ENCODE measurements around the gene DONSON. TPM values are rescaled to one million over a fixed set of nuclear protein-coding genes. Genes with fewer than 3 reads are reported as not detected.

Gene DONSON
- total and polyA plus RNA-seq, 9 of the 15 experiments (the other 6 are each of a cell fraction or from before 2014, with no cell fraction given) = 26.7 to 124 (median 62.6) TPM

DNA sequence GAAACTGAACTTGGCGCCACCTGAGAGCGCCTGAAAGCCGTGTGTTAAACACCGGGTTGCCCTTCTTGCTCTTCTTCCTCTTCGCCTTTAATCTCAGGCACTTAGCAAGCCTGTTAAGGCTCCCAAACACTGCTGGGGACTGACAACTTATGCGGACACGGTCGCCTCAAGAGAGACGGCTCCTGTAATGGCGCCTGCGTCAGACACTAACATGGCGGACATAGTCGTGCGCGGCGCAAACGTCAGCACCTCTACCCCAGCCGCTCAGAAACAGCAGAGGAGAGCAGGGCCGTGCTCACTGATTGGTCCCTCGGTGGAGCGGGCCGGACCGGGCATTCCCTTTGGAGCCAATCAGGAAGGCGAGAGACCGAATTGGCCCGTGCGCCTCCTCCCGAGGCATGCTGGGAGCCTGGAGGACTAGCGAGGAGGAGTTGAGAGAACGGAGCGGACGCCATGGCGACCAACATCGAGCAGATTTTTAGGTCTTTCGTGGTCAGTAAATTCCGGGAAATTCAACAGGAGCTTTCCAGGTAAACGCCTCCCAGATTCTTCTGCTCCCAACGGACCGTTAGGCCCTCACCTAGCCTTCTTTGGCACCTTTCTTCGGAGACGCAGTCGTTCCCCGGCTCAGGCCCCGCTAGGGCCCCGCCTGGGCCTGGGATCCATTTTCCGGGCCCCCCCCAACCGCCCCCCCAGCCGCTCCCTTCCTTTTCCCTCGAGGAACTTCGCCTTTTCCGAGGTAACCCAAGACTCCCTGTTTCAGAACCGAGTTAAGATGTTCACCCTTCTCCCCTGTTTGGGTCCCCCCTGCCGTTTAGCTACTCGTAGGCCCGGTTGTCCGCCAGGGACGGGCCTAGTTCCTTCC, 45.6 kb downstream of the DONSON start, which contains the start of gene SON (continued):
- TF ChIP-seq, protein P1, sequence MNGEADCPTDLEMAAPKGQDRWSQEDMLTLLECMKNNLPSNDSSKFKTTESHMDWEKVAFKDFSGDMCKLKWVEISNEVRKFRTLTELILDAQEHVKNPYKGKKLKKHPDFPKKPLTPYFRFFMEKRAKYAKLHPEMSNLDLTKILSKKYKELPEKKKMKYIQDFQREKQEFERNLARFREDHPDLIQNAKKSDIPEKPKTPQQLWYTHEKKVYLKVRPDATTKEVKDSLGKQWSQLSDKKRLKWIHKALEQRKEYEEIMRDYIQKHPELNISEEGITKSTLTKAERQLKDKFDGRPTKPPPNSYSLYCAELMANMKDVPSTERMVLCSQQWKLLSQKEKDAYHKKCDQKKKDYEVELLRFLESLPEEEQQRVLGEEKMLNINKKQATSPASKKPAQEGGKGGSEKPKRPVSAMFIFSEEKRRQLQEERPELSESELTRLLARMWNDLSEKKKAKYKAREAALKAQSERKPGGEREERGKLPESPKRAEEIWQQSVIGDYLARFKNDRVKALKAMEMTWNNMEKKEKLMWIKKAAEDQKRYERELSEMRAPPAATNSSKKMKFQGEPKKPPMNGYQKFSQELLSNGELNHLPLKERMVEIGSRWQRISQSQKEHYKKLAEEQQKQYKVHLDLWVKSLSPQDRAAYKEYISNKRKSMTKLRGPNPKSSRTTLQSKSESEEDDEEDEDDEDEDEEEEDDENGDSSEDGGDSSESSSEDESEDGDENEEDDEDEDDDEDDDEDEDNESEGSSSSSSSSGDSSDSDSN (IDR thresholded peaks at IDR 0.05; ENCODE audit: borderline replicate concordance in 1 of 2, low read depth in 2 of 2, low read length in 2 of 2) = peak in 1 of 2 experiments; percentile 71; a peak in 2 of 4 replicates
- no peak for TF ChIP-seq MCM2 (IDR thresholded peaks at IDR 0.05; ENCODE audit: low read depth)
- no peak for TF ChIP-seq ZNF644 (tag; IDR thresholded peaks at IDR 0.05; ENCODE audit: low read depth)
- TF ChIP-seq POU5F1 (IDR thresholded peaks at IDR 0.05; ENCODE audit: borderline replicate concordance, low read depth, low read length, partially characterized antibody) = no peak
- TF ChIP-seq KLF13 (tag; IDR thresholded peaks at IDR 0.05; ENCODE audit: borderline replicate concordance, low read depth) = 0 out of 2 replicates have a peak, but pooled peaks have one; percentile 47
- TF ChIP-seq, protein P2, sequence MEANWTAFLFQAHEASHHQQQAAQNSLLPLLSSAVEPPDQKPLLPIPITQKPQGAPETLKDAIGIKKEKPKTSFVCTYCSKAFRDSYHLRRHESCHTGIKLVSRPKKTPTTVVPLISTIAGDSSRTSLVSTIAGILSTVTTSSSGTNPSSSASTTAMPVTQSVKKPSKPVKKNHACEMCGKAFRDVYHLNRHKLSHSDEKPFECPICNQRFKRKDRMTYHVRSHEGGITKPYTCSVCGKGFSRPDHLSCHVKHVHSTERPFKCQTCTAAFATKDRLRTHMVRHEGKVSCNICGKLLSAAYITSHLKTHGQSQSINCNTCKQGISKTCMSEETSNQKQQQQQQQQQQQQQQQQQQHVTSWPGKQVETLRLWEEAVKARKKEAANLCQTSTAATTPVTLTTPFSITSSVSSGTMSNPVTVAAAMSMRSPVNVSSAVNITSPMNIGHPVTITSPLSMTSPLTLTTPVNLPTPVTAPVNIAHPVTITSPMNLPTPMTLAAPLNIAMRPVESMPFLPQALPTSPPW (CRISPR knock-in tag; IDR thresholded peaks at IDR 0.05) = peak; percentile 100
- no peak for TF ChIP-seq SMAD2 (IDR thresholded peaks at IDR 0.05; ENCODE audit: low read depth, low read length)
- no peak for TF ChIP-seq SNRNP70 (optimal IDR thresholded peaks at IDR 0.05; ENCODE audit: low read depth, low read length)
- TF ChIP-seq JUND (IDR thresholded peaks at IDR 0.05; ENCODE audit: borderline replicate concordance, low read depth, low read length) = peak; percentile 81
- peak; percentile 68; the same call in 2 of the 3 replicates for TF ChIP-seq JUND (tag; IDR thresholded peaks at IDR 0.05; ENCODE audit: borderline replicate concordance, low read depth, low read length)
- TF ChIP-seq RHOXF2B (CRISPR knock-in tag; conservative IDR thresholded peaks at IDR 0.05) = 0 out of 2 replicates have a peak, but pooled peaks have one; percentile 23
- TF ChIP-seq, protein P3, sequence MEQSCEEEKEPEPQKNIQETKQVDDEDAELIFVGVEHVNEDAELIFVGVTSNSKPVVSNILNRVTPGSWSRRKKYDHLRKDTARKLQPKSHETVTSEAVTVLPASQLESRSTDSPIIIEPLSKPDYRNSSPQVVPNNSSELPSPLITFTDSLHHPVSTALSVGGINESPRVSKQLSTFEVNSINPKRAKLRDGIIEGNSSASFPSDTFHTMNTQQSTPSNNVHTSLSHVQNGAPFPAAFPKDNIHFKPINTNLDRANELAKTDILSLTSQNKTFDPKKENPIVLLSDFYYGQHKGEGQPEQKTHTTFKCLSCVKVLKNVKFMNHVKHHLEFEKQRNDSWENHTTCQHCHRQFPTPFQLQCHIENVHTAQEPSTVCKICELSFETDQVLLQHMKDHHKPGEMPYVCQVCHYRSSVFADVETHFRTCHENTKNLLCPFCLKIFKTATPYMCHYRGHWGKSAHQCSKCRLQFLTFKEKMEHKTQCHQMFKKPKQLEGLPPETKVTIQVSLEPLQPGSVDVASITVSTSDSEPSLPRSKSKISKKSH (CRISPR knock-in tag; IDR thresholded peaks at IDR 0.05) = no peak
- no peak for TF ChIP-seq CBX3 (IDR thresholded peaks at IDR 0.05; ENCODE audit: borderline replicate concordance in 1 of 2, low read length in 2 of 2)
- no peak for TF ChIP-seq DEAF1 (CRISPR knock-in tag; IDR thresholded peaks at IDR 0.05)
- peak; percentile 55 for TF ChIP-seq SAP30 (IDR thresholded peaks at IDR 0.05; ENCODE audit: borderline replicate concordance, insufficient read depth, low read depth, low read length, poor library complexity, severe bottlenecking)
- TF ChIP-seq TAF9B (IDR thresholded peaks at IDR 0.05; ENCODE audit: partially characterized antibody) = peak; percentile 66
- TF ChIP-seq CREBBP (IDR thresholded peaks at IDR 0.05; ENCODE audit: low read depth, low read length) = no peak
- TF ChIP-seq HEY1 (CRISPR knock-in tag; IDR thresholded peaks at IDR 0.05; ENCODE audit: borderline replicate concordance) = no peak
- no peak for TF ChIP-seq RBM17 (IDR thresholded peaks at IDR 0.05; ENCODE audit: borderline replicate concordance, low read depth, low read length)
